Hematopoietic multipotent progenitor cell treated with erythropoietin and hydrocortisone succinate and interleukin-3 and kit ligand, for 15 days (in vitro differentiated cells): ENCODE measurements around the gene CTDSP2.
"Not testable (repeated sequence)": the region's sequence is repeated elsewhere in the genome, so short reads cannot be mapped to it uniquely, and the experiment has no call there.

Experiments used
- DNase-seq: peaks from one replicate; pipeline ENCODE4 v3.0.0-alpha.2; 2015; ENCODE audit warnings: low spot score

CTDSP2 gene

GRCh38 chr12:57881475-57881874 lies 34.9 kb upstream of the CTDSP2 start:
- no peak for DNase-seq

- DNase-seq, result not testable (repeated sequence)
Measured at GRCh38 chr12:57881035-57881434, 34.5 kb upstream of the CTDSP2 start.

- DNase-seq, result no peak
Measured at GRCh38 chr12:57877876-57878275, 31.3 kb upstream of the CTDSP2 start.

DNA sequence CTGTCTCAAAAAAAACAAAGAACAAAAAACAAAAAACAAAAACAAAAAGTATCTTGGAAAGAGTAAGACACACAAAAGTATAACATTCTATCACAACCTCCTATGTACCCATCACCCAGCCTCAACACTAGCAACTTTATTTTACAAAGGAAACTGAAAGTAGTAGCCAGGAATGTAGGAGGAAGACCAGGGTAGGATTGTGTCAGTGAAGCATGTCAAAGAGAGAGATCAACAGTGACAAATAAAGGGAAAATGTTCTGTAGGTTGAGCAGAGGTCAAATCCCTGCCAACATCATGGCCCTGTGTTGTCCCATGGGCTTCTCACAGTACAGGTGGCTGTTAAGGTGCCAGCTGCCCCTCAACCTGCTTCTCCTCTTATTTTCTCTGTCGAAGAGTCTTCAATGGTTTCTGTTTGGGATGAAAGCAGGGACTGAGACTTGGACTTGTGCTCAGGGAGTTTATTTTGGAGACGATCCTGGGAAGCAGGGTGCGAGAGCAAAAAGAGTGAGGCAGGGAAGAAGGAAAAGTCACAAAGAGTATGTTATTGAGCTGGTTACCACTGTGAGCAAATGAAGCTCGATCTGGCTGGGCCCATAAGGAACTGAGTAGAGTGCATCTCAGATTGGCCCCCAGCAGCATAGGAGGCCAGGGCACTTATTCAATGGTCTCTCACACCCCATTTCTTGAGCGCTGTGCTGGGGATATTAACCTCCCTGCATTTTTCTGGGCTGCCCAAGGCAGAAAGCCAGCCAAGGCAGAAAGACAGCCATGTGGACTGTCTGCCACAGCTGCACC lies 29.4 kb upstream of the CTDSP2 start:
- DNase-seq, result no peak

DNA sequence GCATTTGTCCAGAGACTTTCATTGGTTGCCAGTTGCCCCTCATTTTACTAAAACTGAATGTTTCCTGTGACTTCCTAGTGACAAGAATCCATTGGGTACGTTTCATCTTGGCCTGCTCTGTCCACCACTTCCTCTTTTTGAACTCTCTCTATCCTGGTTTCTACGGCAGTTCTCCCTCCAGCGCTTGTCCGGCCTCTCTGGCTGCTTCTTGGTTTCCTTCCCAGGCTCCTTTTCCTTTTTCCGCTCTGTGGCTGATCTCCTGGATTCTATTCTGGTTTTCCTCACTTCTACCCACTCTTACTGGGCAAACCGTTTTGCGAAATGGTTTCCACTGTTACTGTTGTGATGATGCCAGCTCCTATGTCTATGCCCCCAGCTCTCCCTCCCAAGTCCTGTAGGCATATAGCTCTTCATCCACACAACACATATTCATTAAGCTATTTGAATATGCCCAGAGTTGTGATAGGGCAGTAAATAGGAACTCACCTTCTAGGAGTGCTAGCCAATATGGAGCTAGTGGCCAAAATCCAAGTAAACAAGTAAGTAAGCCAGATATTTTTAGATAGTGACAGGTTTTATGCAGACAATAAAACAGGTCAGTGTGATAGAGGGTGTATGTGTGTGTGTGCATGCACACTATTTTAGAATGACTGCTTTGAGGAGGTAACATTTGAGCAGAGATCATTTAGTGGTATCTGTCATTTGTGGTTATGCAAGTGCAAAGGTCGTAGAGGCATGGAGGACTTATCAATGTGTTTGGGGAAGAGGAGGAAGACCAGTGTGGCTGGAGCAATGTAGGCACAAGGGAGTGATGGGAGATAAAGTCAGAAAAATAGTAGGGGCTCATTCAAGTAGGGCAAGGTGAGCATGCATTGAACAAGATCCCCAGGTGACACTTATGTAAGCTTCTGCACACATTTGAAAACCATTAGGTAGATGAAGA lies 27.9 kb upstream of the CTDSP2 start:
- DNase-seq, result no peak

DNA sequence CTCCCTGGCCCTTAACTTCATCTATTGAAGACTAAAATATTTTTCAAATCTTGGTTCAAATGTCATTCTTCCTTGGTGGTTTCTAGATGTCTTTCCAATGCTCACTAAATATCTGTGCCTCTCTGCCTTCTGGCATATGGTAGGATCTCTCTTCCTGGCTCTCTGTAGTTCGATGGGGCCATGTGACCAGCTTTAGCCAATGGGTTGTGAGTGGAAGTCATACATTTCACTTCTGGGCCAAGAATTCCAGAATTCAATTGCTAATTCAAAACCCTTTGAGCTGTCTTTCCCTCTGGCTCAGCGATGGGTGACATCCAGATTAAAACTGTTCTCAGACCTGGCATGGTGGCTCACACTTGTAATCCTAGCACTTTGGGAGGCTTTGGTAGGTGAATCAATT lies 25.8 kb upstream of the CTDSP2 start:
- no peak for DNase-seq

- no peak for DNase-seq
Measured at GRCh38 chr12:57869927-57870318, 23.4 kb upstream of the CTDSP2 start.

DNA sequence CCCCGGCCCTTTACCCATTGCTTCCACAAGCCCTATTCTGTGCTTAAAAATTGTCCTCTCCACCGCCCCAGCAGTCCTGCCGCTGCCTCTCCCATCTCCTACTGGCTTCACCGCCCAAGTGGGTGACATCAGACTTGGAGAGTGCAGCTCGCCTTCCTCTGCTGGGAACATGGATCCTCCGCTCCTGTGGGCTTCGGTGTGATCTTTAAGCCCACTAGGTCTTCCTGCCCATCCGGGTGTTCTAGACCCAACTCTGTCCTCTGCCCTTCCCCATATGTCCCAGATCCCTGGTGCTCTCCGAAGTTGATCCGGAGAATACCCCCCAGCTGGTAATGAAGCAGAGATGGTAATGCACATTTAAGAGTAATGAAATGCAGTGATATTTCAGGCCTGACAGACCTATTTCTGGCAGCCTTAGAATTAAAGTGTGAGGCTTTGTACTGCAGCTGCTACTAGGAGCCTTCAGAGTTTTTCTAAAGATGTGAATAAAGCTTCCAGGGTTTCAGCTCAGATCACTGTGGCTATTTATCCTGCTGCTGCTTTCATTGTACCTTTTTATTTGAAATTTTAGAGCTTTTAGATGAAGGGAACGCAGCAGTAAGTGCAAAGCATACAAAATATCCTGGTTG lies 22.9 kb upstream of the CTDSP2 start:
- DNase-seq, result no peak

DNA sequence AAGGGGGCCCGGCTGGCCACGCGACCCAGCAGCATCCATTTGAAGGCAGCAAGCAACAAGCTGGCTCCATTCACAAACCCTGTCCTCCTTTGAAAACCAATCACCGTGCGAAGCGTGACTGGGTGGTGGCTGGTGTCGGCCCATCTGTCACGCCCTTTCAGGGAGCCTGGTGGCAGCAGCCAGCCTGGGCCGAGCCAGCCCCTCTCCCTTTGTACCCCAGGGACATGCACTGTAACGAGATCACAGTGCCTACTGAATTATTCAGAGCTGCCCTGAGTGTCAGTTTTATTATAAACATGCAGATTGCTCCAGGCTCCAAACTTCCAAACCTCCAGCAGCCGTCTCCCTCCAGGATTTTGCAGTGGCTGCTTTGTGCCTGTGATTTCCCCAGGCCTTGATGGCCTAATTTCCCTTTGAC lies 22.3 kb upstream of the CTDSP2 start:
- no peak for DNase-seq

DNA sequence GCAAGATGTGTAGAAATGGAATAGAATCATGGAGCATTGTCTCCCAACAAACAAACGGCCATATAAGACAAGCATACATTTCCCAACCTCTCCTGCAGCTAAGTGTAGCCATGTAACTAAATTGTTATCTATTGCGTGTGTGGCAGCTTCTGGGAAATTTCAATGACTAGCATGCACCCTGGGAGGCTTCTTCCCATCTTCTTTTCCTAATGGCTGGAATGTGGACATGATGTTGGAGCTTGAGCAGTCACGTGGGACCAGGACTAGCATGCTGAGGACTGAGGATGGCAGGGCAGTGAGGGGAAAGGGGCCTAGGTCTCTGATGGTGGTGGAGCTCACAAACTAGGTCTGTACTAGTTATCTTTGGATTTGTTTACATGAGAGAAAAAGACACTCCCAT lies 21.7 kb upstream of the CTDSP2 start:
- DNase-seq, result no peak

- no peak for DNase-seq
Measured at GRCh38 chr12:57866308-57867019, 19.9 kb upstream of the CTDSP2 start.

DNA sequence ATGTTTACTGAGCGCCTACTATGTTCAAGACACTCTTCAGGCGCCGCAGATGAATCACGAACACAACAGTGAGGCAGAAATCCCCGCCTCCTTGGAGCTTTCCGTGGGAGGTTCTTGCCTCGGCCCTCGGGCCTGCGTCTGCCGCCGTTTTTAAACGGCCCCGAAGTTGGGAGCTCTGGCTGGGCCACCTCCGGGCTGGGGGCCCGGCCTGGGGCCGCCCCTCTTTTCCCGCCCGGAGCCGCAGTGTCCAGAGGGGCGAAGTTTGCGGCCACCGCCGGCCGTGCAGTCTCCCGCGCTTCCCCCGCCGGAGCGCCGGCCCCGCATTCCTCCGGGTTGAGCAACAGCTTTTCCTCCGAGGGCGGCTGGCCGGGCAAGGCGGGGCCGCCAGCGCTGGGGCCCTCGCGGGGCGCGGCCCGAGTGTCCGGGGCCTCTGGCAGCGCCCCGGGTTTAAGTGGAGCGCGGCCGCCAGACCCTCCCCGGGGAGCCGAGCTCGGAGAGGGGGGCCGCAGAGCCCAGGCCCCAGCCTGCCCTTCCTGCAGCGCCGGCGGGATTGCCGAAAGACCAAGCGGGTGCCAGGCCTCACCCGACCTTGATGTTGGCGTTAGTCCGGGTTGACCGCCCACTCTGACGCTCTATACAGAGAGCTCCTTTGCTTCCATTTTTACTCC lies 18.7 kb upstream of the CTDSP2 start:
- DNase-seq, result no peak

- no peak for DNase-seq
Measured at GRCh38 chr12:57864442-57865083, 18.0 kb upstream of the CTDSP2 start.

GRCh38 chr12:57863676-57864075 lies 17.1 kb upstream of the CTDSP2 start:
- DNase-seq, result no peak

DNA sequence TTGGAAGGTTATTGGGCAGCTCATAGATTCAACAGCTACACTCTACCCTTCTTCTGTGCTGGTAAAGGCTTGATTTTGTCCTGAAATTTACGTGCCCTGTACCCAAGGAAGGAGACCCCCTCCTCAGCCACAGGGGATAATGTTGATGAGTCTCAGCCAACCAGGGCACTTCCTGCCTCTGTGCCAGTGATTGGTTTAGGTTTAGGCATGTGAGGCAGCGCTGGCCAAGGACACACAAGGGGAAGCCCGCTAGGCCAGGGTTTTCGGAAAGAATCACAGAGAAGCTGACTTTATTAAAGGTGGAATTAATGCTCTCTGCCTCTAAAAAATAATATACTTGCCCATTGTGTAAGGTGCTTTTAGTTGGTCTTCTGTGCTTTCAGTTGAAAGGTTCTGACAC lies 15.4 kb upstream of the CTDSP2 start:
- no peak for DNase-seq

- not testable (repeated sequence) for DNase-seq
Measured at GRCh38 chr12:57860883-57861282, 14.4 kb upstream of the CTDSP2 start.

- no peak for DNase-seq
Measured at GRCh38 chr12:57859121-57859520, 12.6 kb upstream of the CTDSP2 start.

DNA sequence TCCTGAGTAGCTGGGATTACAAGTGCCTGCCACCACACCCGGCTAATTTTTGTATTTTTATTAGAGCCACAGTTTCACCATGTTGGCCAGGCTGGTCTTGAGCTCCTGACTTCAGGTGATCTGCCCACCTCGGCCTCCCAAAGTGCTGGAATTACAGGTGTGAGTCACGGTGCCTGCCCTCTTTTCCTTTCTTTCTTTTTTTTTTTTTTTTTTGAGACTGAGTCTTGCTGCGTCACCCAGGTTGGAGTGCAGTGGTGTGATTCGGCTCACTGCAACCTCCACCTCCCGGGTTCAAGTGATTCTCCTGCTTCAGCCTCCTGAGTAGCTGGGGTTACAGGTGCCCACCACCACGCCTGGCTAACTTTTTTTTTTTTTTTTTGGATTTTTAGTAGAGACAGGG lies 11.6 kb upstream of the CTDSP2 start:
- not testable (repeated sequence) for DNase-seq

GRCh38 chr12:57854965-57855364 lies 8.4 kb upstream of the CTDSP2 start:
- no peak for DNase-seq

DNA sequence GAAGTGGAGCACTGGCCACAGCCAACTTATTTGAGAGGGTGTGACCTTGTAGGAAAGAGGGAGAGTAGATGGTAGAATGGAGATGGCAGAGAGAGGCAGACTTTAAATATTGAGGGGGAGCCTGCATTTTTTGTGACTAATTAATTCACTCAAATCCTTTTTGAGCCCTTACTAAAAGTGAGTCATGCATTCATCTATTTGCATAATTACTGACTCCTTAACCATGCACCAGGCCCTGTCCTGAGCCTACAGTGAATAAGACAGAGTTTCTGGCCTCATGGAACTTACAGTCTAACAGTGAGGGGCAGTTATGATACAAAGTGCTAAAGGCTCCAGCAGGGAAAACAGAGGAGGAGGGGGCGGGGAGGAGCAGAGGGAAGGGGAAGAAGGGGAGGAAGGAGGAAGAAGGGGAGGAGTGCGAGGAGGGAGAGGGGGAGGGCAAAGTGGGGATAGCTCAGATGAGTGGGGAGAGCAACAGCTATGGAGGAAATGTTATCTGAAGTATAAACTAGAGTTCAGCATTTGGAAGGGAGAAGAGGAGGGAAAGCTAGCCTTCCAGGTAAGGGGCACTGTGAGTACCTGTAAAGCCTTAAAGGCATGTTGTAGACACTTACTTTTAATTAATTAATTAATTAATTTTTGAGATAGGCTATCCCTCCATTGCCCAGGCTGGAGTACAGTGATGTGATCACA lies 7.5 kb upstream of the CTDSP2 start:
- no peak for DNase-seq
